Measurements from ENCODE around the gene ZNF524. TPM values are rescaled to one million over a fixed set of nuclear protein-coding genes. Genes with fewer than 3 reads are reported as not detected.
A peak's percentile ranks its signal among the peaks of the same experiment; 100 is the strongest.

The ZNF524 gene
- total and polyA plus RNA-seq, 9 of the 15 experiments (the other 6 are each of a cell fraction or from before 2014, with no cell fraction given) = 0.08 to 15.6 (median 2.9) TPM

DNA sequence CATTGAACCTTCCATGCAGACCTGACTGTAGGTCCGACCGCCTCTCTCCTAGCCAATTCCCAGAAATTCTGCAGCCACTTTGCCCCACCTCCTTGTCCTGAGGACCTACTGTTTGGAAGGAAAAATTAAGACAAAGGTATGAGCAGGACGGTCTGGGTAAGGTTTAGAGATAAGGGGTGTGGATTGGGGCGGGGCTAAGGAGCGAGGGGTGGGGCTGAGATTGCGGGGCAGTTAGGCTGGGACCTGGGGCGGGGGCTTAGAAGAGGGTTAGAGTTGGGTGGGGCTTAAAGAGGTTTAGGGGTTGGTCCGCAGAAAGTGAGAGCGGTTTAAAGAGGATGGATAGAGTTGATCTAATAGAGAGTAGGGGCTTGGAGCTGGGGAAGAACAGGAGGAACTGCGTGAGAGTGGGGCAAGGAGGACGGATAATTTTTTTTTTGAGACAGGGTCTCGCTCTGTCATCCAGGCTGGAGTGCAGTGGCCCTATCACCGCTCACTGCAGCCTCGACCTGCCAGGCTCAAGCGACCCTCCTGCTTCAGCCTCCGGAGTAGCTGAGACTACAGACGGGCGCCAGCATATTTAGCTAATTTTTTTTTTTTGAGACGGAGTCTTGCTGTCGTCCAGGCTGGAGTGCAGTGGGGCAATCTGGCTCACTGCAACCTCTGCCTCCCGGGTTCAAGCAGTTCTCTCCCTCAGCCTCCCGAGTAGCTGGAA lies 3.6 kb downstream of the ZNF524 start:
- H3K27ac ChIP-seq (ENCODE audit: extremely low read depth, low read depth, low read length) = peak overlapping the region; percentile 87; the same call in 2 of the 3 replicates

More for the DNA sequence above, 3.6 kb downstream of the ZNF524 start:
- intact Hi-C loops (cut with micrococcal nuclease) = no loop called here
- DNase-seq (ENCODE audit: extremely low read depth in 1 of 4, low spot score in 3 of 4) = peak in 3 of 4 experiments; percentile 39 to 60 (median 56)
- no peaks in the 10 kb centered on the region for H3K9me1 ChIP-seq (ENCODE audit: control insufficient read depth, insufficient read depth, low read length)
- no peak overlapping the region; a peak in 1 of 4 replicates for H3K9ac ChIP-seq (ENCODE audit: insufficient read depth in 1 of 2, low read depth in 2 of 2, low read length in 2 of 2)
- peaks cover 7% of the 10 kb centered on the region; the same call in 2 of the 3 replicates for H3K36me3 ChIP-seq (ENCODE audit: control insufficient read depth, insufficient read depth, low read length)
- in situ Hi-C loops (cut with MboI) = no loop called here
- H3K4me3 ChIP-seq = peak overlapping the region; percentile 84; the same call in 1 of the 2 replicates
- 0 out of 2 replicates have a peak, but pooled peaks cover 2% of the 10 kb centered on the region for H3K9me3 ChIP-seq (replicated peaks; ENCODE audit: control insufficient read depth, insufficient read depth, low read depth, low read length)
- ATAC-seq = no peak
- FAIRE-seq = no peak
- ChIA-PET CTCF (ENCODE audit: low intra/inter-chr PET ratio) (no interaction called here), POLR2A (interaction anchor here (1.0 to 1.5 kb wide), 3 partner anchors 14 to 33 kb away, joined by 3 to 6 read pairs (median 4); partner anchors contain the start of gene ZNF784)
- 53% methylated on average over 19 of the region's 22 CpGs for WGBS (ENCODE audit: insufficient coverage, low coverage, missing lambda C conversion rate)
- TF ChIP-seq CHD7 (IDR thresholded peaks at IDR 0.05; ENCODE audit: low read depth, low read length) (no peak), FOS (IDR thresholded peaks at IDR 0.05; ENCODE audit: extremely low read depth, insufficient read length) (no peak), ZNF316 (IDR thresholded peaks at IDR 0.05) (no peak), VEZF1 (CRISPR knock-in tag; IDR thresholded peaks at IDR 0.05) (0 out of 2 replicates have a peak, but pooled peaks have one; percentile 9), ZNF445 (CRISPR knock-in tag; IDR thresholded peaks at IDR 0.05; ENCODE audit: low read depth) (no peak)
- TF ChIP-seq, protein P1, sequence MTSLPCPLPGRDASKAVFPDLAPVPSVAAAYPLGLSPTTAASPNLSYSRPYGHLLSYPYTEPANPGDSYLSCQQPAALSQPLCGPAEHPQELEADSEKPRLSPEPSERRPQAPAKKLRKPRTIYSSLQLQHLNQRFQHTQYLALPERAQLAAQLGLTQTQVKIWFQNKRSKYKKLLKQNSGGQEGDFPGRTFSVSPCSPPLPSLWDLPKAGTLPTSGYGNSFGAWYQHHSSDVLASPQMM (CRISPR knock-in tag; IDR thresholded peaks at IDR 0.05) = no peak
- H3K79me2 ChIP-seq (ENCODE audit: control insufficient read depth, insufficient read depth, low read length) = peaks cover 31% of the 10 kb centered on the region
- H2AFZ ChIP-seq (ENCODE audit: low read depth, low read length) = no peak overlapping the region
- BruUV-seq (replicated peaks) = no TSS peak
- H4K20me1 ChIP-seq (replicated peaks; ENCODE audit: control insufficient read depth, insufficient read depth, low read length) = no peaks in the 10 kb centered on the region
- no peaks in the 10 kb centered on the region for H3K27me3 ChIP-seq (ENCODE audit: control insufficient read depth in 2 of 2, insufficient read depth in 2 of 2, low read length in 2 of 2)
- peak overlapping the region; percentile 44 for H3K4me2 ChIP-seq (ENCODE audit: insufficient read depth, low read length)
- peaks cover 28 to 44% of the 10 kb centered on the region in 2 experiments for H3K4me1 ChIP-seq (replicated peaks in 1 of 2; ENCODE audit: control insufficient read depth in 2 of 2, insufficient read depth in 2 of 2, low read length in 2 of 2)
